Measurements from ENCODE around the gene EXOSC5. TPM values are rescaled to one million over a fixed set of nuclear protein-coding genes. Genes with fewer than 3 reads are reported as not detected.

The EXOSC5 gene
- total and polyA plus RNA-seq, 2 of the 13 experiments (the other 11 are each of a cell fraction or from before 2014, with no cell fraction given), result 24.1 to 26.5 TPM

- ChIA-PET POLR2A (interaction anchor here (1.0 to 3.1 kb wide), 11 partner anchors 12 to 125 kb away, joined by 3 to 73 read pairs (median 8); partner anchors contain the start of genes B9D2, CCDC97, DMAC2 and HNRNPUL1), CTCF (ENCODE audit: low intra/inter-chr PET ratio, low total read pairs) (interaction anchor here (1.4 kb wide), 1 partner anchor 43 kb away, joined by 6 read pairs; no protein-coding TSS in a partner anchor)
- peak; percentile 11; the same call in 2 of the 3 replicates for ATAC-seq
- no peaks in the 10 kb centered on the region for H3K9me3 ChIP-seq (ENCODE audit: low read length)
- no peak for FAIRE-seq
- DNase-seq (ENCODE audit: low spot score), result no peak
- H3K4me3 ChIP-seq (replicated peaks in 1 of 3; ENCODE audit: insufficient read depth in 1 of 3, low read depth in 2 of 3, low read length in 3 of 3), result peak overlapping the region; percentile 90 to 95 (median 95)
- no peak overlapping the region for H3K27ac ChIP-seq (ENCODE audit: extremely low read length, insufficient read depth, low read length)
- H3K9ac ChIP-seq (ENCODE audit: insufficient read depth, low read depth, low read length), result peak overlapping the region; percentile 82
- H2AFZ ChIP-seq (ENCODE audit: low read length), result no peak overlapping the region
- H3K79me2 ChIP-seq (ENCODE audit: insufficient read depth, low read length), result peaks cover 29% of the 10 kb centered on the region
- WGBS (ENCODE audit: low lambda C conversion rate), result 7% methylated on average over 38 of the region's 58 CpGs
- peak overlapping the region; percentile 80 for H3K4me2 ChIP-seq (ENCODE audit: low read depth, low read length)
- H4K20me1 ChIP-seq (ENCODE audit: insufficient read depth, low read length), result peaks cover 12% of the 10 kb centered on the region; the same call in 1 of the 2 replicates
- H3K4me1 ChIP-seq (ENCODE audit: insufficient read depth, low read length), result peaks cover 32% of the 10 kb centered on the region
- TSS peak; percentile 36 for BruUV-seq (replicated peaks)
- intact Hi-C loops (cut with micrococcal nuclease; ENCODE audit: unreplicated experiment) (loop anchor here (1.0 to 2.0 kb wide), 2 partner anchors 10 to 27 kb away; no protein-coding TSS in a partner anchor), in situ Hi-C loops (cut with HindIII; ENCODE audit: extremely low pct_ligation_motif_present, low pct_unique_long_range_greater_than_20kb) (loop anchor here (5.0 kb wide), 1 partner anchor 39 kb away; the partner anchor contains the start of gene CCDC97)
- no peaks in the 10 kb centered on the region; a peak in 1 of 5 replicates for H3K27me3 ChIP-seq (ENCODE audit: control insufficient read depth in 1 of 2, insufficient read depth in 2 of 2, low read length in 2 of 2)
- H3K36me3 ChIP-seq (replicated peaks in 1 of 2; ENCODE audit: control insufficient read depth in 1 of 2, insufficient read depth in 2 of 2, low read length in 2 of 2), result peaks cover 6 to 11% of the 10 kb centered on the region in 2 experiments; a peak in 2 of 5 replicates
- no peak for TF ChIP-seq ZNF513 (CRISPR knock-in tag; conservative IDR thresholded peaks at IDR 0.05)
- peak; percentile 38; the same call in 1 of the 2 replicates for TF ChIP-seq ZNF609 (CRISPR knock-in tag; IDR thresholded peaks at IDR 0.05; ENCODE audit: borderline replicate concordance)
- peak; percentile 41; the same call in 1 of the 2 replicates for TF ChIP-seq SALL1 (CRISPR knock-in tag; IDR thresholded peaks at IDR 0.05)
- peak; percentile 15; the same call in 1 of the 2 replicates for TF ChIP-seq SP5 (CRISPR knock-in tag; IDR thresholded peaks at IDR 0.05; ENCODE audit: borderline replicate concordance, low read depth)
- TF ChIP-seq HOXD1 (CRISPR knock-in tag; IDR thresholded peaks at IDR 0.05), result no peak
- no peak for TF ChIP-seq THAP8 (CRISPR knock-in tag; IDR thresholded peaks at IDR 0.05; ENCODE audit: borderline replicate concordance)
- no peak for TF ChIP-seq PRDM4 (CRISPR knock-in tag; IDR thresholded peaks at IDR 0.05; ENCODE audit: borderline replicate concordance)
- TF ChIP-seq SP4 (CRISPR knock-in tag; IDR thresholded peaks at IDR 0.05), result 0 out of 2 replicates have a peak, but pooled peaks have one; percentile 43
These were observed 45.6 kb downstream of the EXOSC5 start for GRCh38 chr19:41351339-41352245.
